HepG2 (cell line): ENCODE results near the gene SLC26A5. TPM values are rescaled to one million over a fixed set of nuclear protein-coding genes. Genes with fewer than 3 reads are reported as not detected.

Source experiments
- ATF7-NPFF ChIP-seq: sonication (generic); formaldehyde crosslinking; IDR thresholded peaks from 2 replicates; pipeline ENCODE4 v1.8.1; 2023; ENCODE audit warnings: mild to moderate bottlenecking, low read depth, missing genetic modification reagents, moderate library complexity
- CSRNP2 ChIP-seq: sonication (generic); formaldehyde crosslinking; conservative IDR thresholded peaks from 2 replicates; pipeline ENCODE4 v1.8.0; 2022; ENCODE audit warnings: low read depth, missing genetic modification reagents
- ERF ChIP-seq: IDR thresholded peaks from 2 replicates; pipeline ENCODE4 v1.6.1; 2018; ENCODE audit warnings: missing biosample characterization, missing genetic modification reagents
- ESRRA ChIP-seq: sonication (generic); formaldehyde crosslinking; IDR thresholded peaks from 2 replicates; pipeline ENCODE4 v1.5.1; 2020; ENCODE audit warnings: mild to moderate bottlenecking, low read depth, missing genetic modification reagents
- FIP1L1 ChIP-seq: fragments of 200-400 bp; formaldehyde crosslinking; IDR thresholded peaks from 2 replicates; pipeline ENCODE4 v1.6.1; 2018; ENCODE audit warnings: low read depth, mild to moderate bottlenecking, low read length, moderate library complexity, borderline replicate concordance; ENCODE audit not compliant: insufficient read depth
- MATR3 ChIP-seq: sonication (generic); formaldehyde crosslinking; IDR thresholded peaks from 2 replicates; pipeline ENCODE4 v1.4.0; 2020; ENCODE audit warnings: missing genetic modification reagents
- MEIS2 ChIP-seq: sonication (generic); formaldehyde crosslinking; IDR thresholded peaks from 2 replicates; pipeline ENCODE4 v1.9.0; 2021; ENCODE audit warnings: mild to moderate bottlenecking, missing genetic modification reagents
- TBX2 ChIP-seq: sonication (generic); formaldehyde crosslinking; IDR thresholded peaks from 2 replicates; pipeline ENCODE4 v1.5.0; 2020; ENCODE audit warnings: missing genetic modification reagents, mild to moderate bottlenecking, borderline replicate concordance
- ZFP1 ChIP-seq: IDR thresholded peaks from 2 replicates; pipeline ENCODE4 v1.6.1; 2016
- ZNF343 ChIP-seq: sonication (generic); formaldehyde crosslinking; IDR thresholded peaks from 2 replicates; pipeline ENCODE4 v1.4.0; 2020; ENCODE audit warnings: mild to moderate bottlenecking, missing genetic modification reagents
- ZNF562 ChIP-seq: sonication (generic); formaldehyde crosslinking; IDR thresholded peaks from 2 replicates; pipeline ENCODE4 v1.8.0; 2022; ENCODE audit warnings: missing genetic modification reagents, borderline replicate concordance
- ZNF878 ChIP-seq: sonication (generic); formaldehyde crosslinking; IDR thresholded peaks from 2 replicates; pipeline ENCODE4 v1.8.1; 2023; ENCODE audit warnings: mild to moderate bottlenecking, missing genetic modification reagents, moderate library complexity
- ZSCAN9 ChIP-seq: IDR thresholded peaks from 2 replicates; pipeline ENCODE4 v1.6.1; 2016; ENCODE audit warnings: borderline replicate concordance
- polyA plus RNA-seq, 8 experiments: library from polyadenylated mRNA; depleted of rRNA in 3 of 8; stranded (reverse) in 7 of 8; unstranded in 1 of 8; fragments of >200 nt; fragmentation: Illumina TruSeq in 4 of 8; extraction: Trizol in 4 of 8; gene quantifications; 2 replicates each; pipeline versions ENCODE4 v1.2.1 to v1.2.3, GENCODE V29; 2011 to 2016; ENCODE audit warnings: low read depth in 4 of 8, missing spikeins in 1 of 8, mixed read lengths in 1 of 8; ENCODE audit not compliant: insufficient read depth in 1 of 8
- total RNA-seq, 5 experiments: library from RNA; depleted of rRNA; stranded (reverse); fragments of >200 nt; fragmentation: Illumina TruSeq; extraction: Trizol; gene quantifications; 2 replicates each; pipeline ENCODE4 v1.2.3, GENCODE V29; 2016; ENCODE audit warnings: low read depth in 1 of 5
- TF ChIP-seq, protein P1 (sequence below): sonication (generic); formaldehyde crosslinking; IDR thresholded peaks from 2 replicates; pipeline ENCODE4 v1.4.0; 2020; ENCODE audit warnings: mild to moderate bottlenecking, low read depth, missing genetic modification reagents
- TF ChIP-seq, protein P2 (sequence below): sonication (generic); formaldehyde crosslinking; IDR thresholded peaks from 2 replicates; pipeline ENCODE4 v1.5.1; 2020; ENCODE audit warnings: missing genetic modification reagents, mild to moderate bottlenecking, borderline replicate concordance
- TF ChIP-seq, protein P3 (sequence below): sonication (generic); formaldehyde crosslinking; conservative IDR thresholded peaks from 2 replicates; pipeline ENCODE4 v1.4.0; 2020; ENCODE audit warnings: missing genetic modification reagents

The SLC26A5 gene
- total and polyA plus RNA-seq, 2 of the 13 experiments (the other 11 are each of a cell fraction or from before 2014, with no cell fraction given), result 0.08 to 0.11 TPM

DNA sequence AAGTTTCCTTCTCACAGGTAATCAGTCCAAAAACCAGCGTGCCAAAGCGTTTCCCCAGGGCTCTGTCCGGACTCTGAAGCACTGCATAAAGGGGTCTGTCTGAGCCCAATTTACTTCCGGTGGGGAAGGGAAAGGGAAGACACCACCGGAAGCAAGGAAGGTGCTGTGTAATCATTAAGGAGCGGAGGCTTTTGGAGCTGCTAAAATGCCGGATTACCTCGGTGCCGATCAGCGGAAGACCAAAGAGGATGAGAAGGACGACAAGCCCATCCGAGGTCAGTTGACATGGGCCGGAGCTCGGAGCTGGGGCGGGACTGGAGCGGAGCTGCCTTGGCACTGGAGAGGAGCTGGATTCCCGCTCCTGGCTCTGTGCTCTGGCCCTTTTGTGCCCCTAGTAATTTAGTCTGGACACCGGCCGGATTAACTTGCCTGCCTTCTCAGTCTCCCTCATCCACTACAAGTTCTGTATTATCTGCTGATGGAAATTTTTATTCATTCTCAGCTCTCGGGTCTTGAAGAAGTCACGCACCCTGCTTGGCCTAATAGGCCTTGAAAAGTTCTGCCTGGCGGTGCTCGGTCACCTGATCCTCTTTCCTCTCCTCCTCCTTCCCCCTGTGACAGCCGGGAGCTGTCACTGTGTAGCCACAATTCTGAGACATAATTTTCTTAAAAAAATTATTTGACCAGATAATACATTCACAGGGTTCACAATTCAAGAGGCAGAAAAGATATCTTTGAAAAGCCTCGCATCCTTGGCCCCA, 98.3 kb downstream of the SLC26A5 start, which contains the start of gene PSMC2 (continued):
- TF ChIP-seq ERF (CRISPR knock-in tag), result peak; percentile 44; the same call in 1 of the 2 replicates
- no peak for TF ChIP-seq ZNF343 (CRISPR knock-in tag)
- TF ChIP-seq, protein P1, sequence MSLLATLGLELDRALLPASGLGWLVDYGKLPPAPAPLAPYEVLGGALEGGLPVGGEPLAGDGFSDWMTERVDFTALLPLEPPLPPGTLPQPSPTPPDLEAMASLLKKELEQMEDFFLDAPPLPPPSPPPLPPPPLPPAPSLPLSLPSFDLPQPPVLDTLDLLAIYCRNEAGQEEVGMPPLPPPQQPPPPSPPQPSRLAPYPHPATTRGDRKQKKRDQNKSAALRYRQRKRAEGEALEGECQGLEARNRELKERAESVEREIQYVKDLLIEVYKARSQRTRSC, result 0 out of 2 replicates have a peak, but pooled peaks have one; percentile 39
- TF ChIP-seq FIP1L1, result no peak
- TF ChIP-seq MEIS2, result no peak
- TF ChIP-seq ZFP1 (CRISPR knock-in tag), result no peak
- no peak for TF ChIP-seq ZNF562
- TF ChIP-seq CSRNP2 (CRISPR knock-in tag), result no peak
- no peak for TF ChIP-seq ATF7-NPFF (CRISPR knock-in tag)
- TF ChIP-seq, protein P2, sequence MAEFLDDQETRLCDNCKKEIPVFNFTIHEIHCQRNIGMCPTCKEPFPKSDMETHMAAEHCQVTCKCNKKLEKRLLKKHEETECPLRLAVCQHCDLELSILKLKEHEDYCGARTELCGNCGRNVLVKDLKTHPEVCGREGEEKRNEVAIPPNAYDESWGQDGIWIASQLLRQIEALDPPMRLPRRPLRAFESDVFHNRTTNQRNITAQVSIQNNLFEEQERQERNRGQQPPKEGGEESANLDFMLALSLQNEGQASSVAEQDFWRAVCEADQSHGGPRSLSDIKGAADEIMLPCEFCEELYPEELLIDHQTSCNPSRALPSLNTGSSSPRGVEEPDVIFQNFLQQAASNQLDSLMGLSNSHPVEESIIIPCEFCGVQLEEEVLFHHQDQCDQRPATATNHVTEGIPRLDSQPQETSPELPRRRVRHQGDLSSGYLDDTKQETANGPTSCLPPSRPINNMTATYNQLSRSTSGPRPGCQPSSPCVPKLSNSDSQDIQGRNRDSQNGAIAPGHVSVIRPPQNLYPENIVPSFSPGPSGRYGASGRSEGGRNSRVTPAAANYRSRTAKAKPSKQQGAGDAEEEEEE (CRISPR knock-in tag), result no peak
- TF ChIP-seq, protein P3, sequence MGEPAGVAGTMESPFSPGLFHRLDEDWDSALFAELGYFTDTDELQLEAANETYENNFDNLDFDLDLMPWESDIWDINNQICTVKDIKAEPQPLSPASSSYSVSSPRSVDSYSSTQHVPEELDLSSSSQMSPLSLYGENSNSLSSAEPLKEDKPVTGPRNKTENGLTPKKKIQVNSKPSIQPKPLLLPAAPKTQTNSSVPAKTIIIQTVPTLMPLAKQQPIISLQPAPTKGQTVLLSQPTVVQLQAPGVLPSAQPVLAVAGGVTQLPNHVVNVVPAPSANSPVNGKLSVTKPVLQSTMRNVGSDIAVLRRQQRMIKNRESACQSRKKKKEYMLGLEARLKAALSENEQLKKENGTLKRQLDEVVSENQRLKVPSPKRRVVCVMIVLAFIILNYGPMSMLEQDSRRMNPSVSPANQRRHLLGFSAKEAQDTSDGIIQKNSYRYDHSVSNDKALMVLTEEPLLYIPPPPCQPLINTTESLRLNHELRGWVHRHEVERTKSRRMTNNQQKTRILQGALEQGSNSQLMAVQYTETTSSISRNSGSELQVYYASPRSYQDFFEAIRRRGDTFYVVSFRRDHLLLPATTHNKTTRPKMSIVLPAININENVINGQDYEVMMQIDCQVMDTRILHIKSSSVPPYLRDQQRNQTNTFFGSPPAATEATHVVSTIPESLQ (CRISPR knock-in tag), result no peak
- TF ChIP-seq ZNF878 (CRISPR knock-in tag), result no peak
- no peak for TF ChIP-seq ESRRA (CRISPR knock-in tag)
- TF ChIP-seq MATR3, result no peak
- peak; percentile 45; the same call in 1 of the 2 replicates for TF ChIP-seq ZSCAN9 (CRISPR knock-in tag)
- TF ChIP-seq TBX2, result peak; percentile 67; the same call in 1 of the 2 replicates
